ENCODE measurements around the gene SKAP1.
"Not testable (repeated sequence)": the region's sequence is repeated elsewhere in the genome, so short reads cannot be mapped to it uniquely, and the experiment has no call there.

GRCh38 chr17:48422060-48422459, 8.0 kb downstream of the SKAP1 start:
- not testable (repeated sequence) for TF ChIP-seq CTCF, EZH2phosphoT487 (IDR thresholded peaks at IDR 0.05)
